Measurements from ENCODE around the gene FAR2. TPM values are rescaled to one million over a fixed set of nuclear protein-coding genes. Genes with fewer than 3 reads are reported as not detected.
A peak's percentile ranks its signal among the peaks of the same experiment; 100 is the strongest.
"Not testable (repeated sequence)": the region's sequence is repeated elsewhere in the genome, so short reads cannot be mapped to it uniquely, and the experiment has no call there.

Gene FAR2
- total RNA-seq, 1 donor from 2014 or later = 5.4 TPM

GRCh38 chr12:29138855-29139254 is 10.2 kb upstream of the FAR2 start:
- H3K27me3 Mint-ChIP-seq (ENCODE audit: insufficient read depth) = peaks cover 12% of the 10 kb centered on the region
- H3K36me3 Mint-ChIP-seq (ENCODE audit: low read depth); H3K4me1 Mint-ChIP-seq (ENCODE audit: low read depth); DNase-seq (ENCODE audit: low spot score); intact Hi-C loops (cut with micrococcal nuclease); H3K27ac Mint-ChIP-seq; H3K4me3 Mint-ChIP-seq; H3K9me3 Mint-ChIP-seq: not testable (repeated sequence)

DNA sequence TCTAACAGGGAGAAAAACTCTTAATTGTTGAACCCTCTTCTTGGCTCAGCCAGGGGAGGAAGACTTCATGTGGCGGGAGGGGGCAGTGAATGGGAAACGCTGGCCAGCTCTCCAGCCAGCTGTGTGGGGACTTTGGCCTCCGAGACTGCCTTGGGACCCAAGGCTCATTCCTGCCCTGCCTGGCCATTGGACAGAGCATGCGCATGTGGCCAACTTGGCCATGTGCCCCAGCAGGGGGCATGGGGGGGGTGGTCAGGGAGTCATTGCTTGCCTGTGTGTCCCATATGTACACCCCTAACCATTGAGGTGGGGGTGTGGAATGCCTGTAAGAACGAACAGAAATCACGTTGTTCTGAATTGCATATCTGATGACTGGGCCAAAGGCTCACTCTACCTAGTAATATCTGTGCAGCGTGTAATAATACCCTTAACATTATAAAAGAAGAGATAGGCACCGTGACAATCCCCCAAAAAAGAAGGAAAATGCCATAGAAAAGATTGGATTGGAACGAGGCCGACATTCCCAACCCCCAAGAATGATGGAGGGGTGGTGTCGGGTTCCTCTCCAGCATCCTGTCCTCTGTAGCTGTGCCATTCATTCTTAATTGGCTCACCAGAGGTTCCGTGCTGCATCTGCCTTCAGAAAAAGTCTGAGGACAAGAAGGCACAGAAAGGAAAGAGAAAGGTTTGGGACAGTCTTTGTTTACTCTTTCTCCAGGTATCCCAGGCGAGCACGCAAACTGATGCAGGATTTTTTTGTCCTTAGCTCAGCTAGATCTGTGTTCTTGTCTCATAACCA is 3.5 kb upstream of the FAR2 start:
- DNase-seq (ENCODE audit: low spot score) = no peak
- H3K27me3 Mint-ChIP-seq (ENCODE audit: insufficient read depth) = peaks cover 28% of the 10 kb centered on the region
- peaks cover 17% of the 10 kb centered on the region for H3K4me1 Mint-ChIP-seq (ENCODE audit: low read depth)
- no peaks in the 10 kb centered on the region for H3K9me3 Mint-ChIP-seq
- H3K36me3 Mint-ChIP-seq (ENCODE audit: low read depth) = no peaks in the 10 kb centered on the region
- no peak overlapping the region for H3K27ac Mint-ChIP-seq
- intact Hi-C loops (cut with micrococcal nuclease) = loop anchor here (5.0 kb wide), 1 partner anchor 237 kb away; the partner anchor contains the start of gene ERGIC2
- no peak overlapping the region for H3K4me3 Mint-ChIP-seq

GRCh38 chr12:29146196-29146595 is 2.9 kb upstream of the FAR2 start:
- Mint-ChIP-seq H3K27ac (no peak overlapping the region), H3K36me3 (ENCODE audit: low read depth) (peaks cover 2% of the 10 kb centered on the region), H3K4me1 (ENCODE audit: low read depth) (peaks cover 17% of the 10 kb centered on the region), H3K4me3 (no peak overlapping the region), H3K9me3 (no peaks in the 10 kb centered on the region), H3K27me3 (ENCODE audit: insufficient read depth) (peaks cover 32% of the 10 kb centered on the region)
- intact Hi-C loops (cut with micrococcal nuclease) = loop anchor here (5.0 kb wide), 1 partner anchor 236 kb away; the partner anchor contains the start of gene ERGIC2
- DNase-seq (ENCODE audit: low spot score) = no peak

- no peak for DNase-seq (ENCODE audit: low spot score)
- H3K4me3 Mint-ChIP-seq = peak overlapping the region; percentile 91
- no peaks in the 10 kb centered on the region for H3K9me3 Mint-ChIP-seq
- peaks cover 2% of the 10 kb centered on the region for H3K36me3 Mint-ChIP-seq (ENCODE audit: low read depth)
- H3K27ac Mint-ChIP-seq = peak overlapping the region; percentile 93
- H3K27me3 Mint-ChIP-seq (ENCODE audit: insufficient read depth) = peaks cover 31% of the 10 kb centered on the region
- peaks cover 17% of the 10 kb centered on the region for H3K4me1 Mint-ChIP-seq (ENCODE audit: low read depth)
- intact Hi-C loops (cut with micrococcal nuclease) = loop anchor here (1.0 to 5.0 kb wide), 2 partner anchors 45 to 234 kb away; partner anchors contain the start of gene ERGIC2
Observed at GRCh38 chr12:29147731-29148595, 1.1 kb upstream of the FAR2 start.

DNA sequence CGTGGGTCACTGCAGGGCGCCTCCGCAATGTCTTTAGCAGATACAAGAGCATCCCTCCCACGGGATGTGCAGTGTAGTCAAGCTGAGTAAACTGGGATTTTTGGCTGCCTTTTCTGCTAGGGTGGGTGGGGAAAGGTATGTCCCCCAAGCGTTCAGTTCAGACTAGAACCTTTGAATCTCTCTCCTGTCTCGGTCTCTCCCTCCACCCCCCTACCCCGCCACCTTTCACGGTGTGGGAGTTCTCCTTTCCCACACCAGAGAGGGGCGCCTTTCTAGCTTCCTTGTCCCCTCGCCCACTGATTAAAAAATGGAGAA is 525 bp upstream of the FAR2 start:
- H3K36me3 Mint-ChIP-seq (ENCODE audit: low read depth) = peaks cover 2% of the 10 kb centered on the region
- peak overlapping the region; percentile 91 for H3K4me3 Mint-ChIP-seq

DNA sequence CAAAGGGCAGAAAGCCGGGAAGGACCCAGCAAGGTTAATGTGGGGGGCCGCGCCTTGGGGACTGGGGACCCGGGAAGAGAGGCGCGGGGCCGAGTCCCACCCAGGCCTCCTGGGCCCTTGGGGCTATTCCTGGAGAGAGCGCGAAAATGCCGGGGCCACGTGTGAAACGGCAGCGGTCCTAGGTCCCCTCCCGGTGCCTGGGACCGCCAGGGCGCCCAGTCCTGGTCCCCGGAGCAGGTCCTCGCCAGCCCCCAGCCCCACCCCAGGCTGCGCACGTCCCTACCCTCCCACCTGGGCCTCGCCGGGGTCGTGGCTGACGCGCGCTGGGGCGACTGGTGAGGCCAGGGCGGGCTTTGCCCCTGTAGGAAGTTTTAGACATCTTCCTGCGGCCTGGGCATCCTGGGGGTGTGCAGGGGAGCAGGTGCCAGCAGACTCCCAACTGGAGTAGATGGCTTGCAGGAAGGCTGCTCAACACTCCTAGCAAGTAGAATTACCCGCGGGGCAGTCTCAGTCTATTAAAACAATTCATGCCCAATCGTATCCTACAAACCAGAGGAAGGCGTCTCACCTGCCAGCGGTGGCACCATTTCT is 708 bp downstream of the FAR2 start:
- peak overlapping the region; percentile 10 for H3K27ac Mint-ChIP-seq
- intact Hi-C loops (cut with micrococcal nuclease) = loop anchor here (5.0 kb wide), 3 partner anchors 62 to 233 kb away; partner anchors contain the start of gene ERGIC2
- H3K9me3 Mint-ChIP-seq = no peaks in the 10 kb centered on the region
- peak overlapping the region; percentile 91 for H3K4me3 Mint-ChIP-seq
- H3K4me1 Mint-ChIP-seq (ENCODE audit: low read depth) = peaks cover 17% of the 10 kb centered on the region
- H3K27me3 Mint-ChIP-seq (ENCODE audit: insufficient read depth) = peaks cover 31% of the 10 kb centered on the region
- H3K36me3 Mint-ChIP-seq (ENCODE audit: low read depth) = peaks cover 2% of the 10 kb centered on the region
- no peak for DNase-seq (ENCODE audit: low spot score)

More for the DNA sequence above, 525 bp upstream of the FAR2 start:
- Mint-ChIP-seq H3K27me3 (ENCODE audit: insufficient read depth) (peaks cover 31% of the 10 kb centered on the region), H3K4me1 (ENCODE audit: low read depth) (peaks cover 17% of the 10 kb centered on the region), H3K27ac (peak overlapping the region; percentile 93), H3K9me3 (no peaks in the 10 kb centered on the region)
- no peak for DNase-seq (ENCODE audit: low spot score)
- intact Hi-C loops (cut with micrococcal nuclease) = loop anchor here (1.0 to 5.0 kb wide), 2 partner anchors 45 to 234 kb away; partner anchors contain the start of gene ERGIC2

GRCh38 chr12:29150462-29150861 is 1.4 kb downstream of the FAR2 start:
- H3K9me3 Mint-ChIP-seq = no peaks in the 10 kb centered on the region
- peaks cover 17% of the 10 kb centered on the region for H3K4me1 Mint-ChIP-seq (ENCODE audit: low read depth)
- H3K4me3 Mint-ChIP-seq = peak overlapping the region; percentile 49
- H3K27ac Mint-ChIP-seq = no peak overlapping the region
- H3K27me3 Mint-ChIP-seq (ENCODE audit: insufficient read depth) = peaks cover 26% of the 10 kb centered on the region
- peaks cover 2% of the 10 kb centered on the region for H3K36me3 Mint-ChIP-seq (ENCODE audit: low read depth)
- intact Hi-C loops (cut with micrococcal nuclease) = loop anchor here (5.0 kb wide), 2 partner anchors 63 to 92 kb away; no protein-coding TSS in a partner anchor
- DNase-seq (ENCODE audit: low spot score) = no peak

DNA sequence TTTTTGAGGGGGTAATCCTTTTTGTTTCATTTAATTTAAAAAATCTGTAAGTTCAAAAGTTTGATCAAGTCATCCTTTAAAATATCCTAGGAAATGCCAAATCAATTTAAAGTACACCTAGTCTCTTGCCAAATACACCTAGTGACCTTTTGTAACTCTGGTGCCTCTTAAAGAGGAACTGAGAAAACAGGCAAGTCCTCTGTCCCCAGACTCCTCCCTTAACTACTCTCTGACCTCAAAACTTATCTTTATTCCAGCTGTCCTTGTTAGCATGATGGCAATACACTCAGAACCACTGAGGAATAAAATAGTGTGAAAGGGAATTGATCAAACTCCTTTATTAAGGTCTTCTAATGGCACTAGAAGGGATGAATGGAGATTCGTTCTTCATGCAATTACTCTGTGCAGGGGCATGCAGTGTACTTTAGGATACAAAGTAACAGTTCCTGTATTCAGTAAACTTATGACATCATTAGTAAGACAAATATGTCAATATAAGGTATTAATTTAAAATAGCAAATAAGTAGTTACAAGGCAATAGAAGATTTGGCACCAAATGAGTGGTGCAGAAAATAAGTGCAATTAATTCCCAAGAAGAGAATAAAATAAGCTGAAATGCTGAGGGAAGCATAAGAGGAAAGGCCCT is 3.3 kb downstream of the FAR2 start:
- Mint-ChIP-seq H3K4me3 (no peak overlapping the region), H3K27ac (no peak overlapping the region), H3K36me3 (ENCODE audit: low read depth) (peaks cover 2% of the 10 kb centered on the region), H3K9me3 (no peaks in the 10 kb centered on the region), H3K4me1 (ENCODE audit: low read depth) (peaks cover 17% of the 10 kb centered on the region), H3K27me3 (ENCODE audit: insufficient read depth) (peaks cover 14% of the 10 kb centered on the region)
- no peak for DNase-seq (ENCODE audit: low spot score)
- intact Hi-C loops (cut with micrococcal nuclease) = loop anchor here (5.0 kb wide), 2 partner anchors 65 to 90 kb away; no protein-coding TSS in a partner anchor

DNA sequence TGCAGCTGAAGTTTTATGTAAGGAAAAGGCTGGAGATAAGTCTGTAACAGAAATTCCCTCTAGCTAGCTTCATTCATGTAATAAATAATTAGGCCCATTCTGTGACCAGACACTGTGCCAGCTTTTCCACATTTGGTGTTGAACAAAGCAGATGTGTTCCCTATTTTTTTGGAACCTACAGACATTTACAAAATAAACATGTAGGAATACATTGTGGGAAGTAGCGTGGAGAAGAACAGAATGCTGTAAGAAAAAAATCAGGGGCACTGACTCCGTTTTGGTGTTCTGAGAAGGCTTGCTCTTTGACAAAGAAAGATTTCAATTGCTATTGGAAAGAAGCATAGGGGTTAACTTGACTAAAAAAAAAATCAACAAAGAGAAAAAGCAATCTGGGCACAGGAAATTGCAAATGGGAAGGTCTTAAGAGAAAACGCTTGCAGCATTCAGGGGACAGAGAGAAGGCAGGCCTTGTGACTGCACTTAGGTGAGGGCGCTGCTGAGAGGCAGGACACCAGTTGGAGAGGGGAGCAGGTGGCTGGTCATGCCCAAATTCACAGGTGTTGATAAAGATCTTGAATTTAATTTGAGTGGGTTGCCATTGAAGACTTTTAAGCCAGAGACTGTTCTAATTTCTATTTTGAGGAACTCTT is 4.0 kb downstream of the FAR2 start:
- Mint-ChIP-seq H3K9me3 (no peaks in the 10 kb centered on the region), H3K4me1 (ENCODE audit: low read depth) (peaks cover 10% of the 10 kb centered on the region), H3K4me3 (no peak overlapping the region), H3K36me3 (ENCODE audit: low read depth) (peaks cover 2% of the 10 kb centered on the region), H3K27me3 (ENCODE audit: insufficient read depth) (peaks cover 14% of the 10 kb centered on the region), H3K27ac (no peak overlapping the region)
- intact Hi-C loops (cut with micrococcal nuclease) = loop anchor here (5.0 kb wide), 2 partner anchors 66 to 89 kb away; no protein-coding TSS in a partner anchor
- no peak for DNase-seq (ENCODE audit: low spot score)

- no peak for DNase-seq (ENCODE audit: low spot score)
- no peak overlapping the region for H3K27ac Mint-ChIP-seq
- no peak overlapping the region for H3K4me3 Mint-ChIP-seq
- intact Hi-C loops (cut with micrococcal nuclease) = loop anchor here (5.0 kb wide), 1 partner anchor 83 kb away; no protein-coding TSS in a partner anchor
- H3K27me3 Mint-ChIP-seq (ENCODE audit: insufficient read depth) = peaks cover 7% of the 10 kb centered on the region
- H3K36me3 Mint-ChIP-seq (ENCODE audit: low read depth) = peaks cover 2% of the 10 kb centered on the region
- H3K4me1 Mint-ChIP-seq (ENCODE audit: low read depth) = peaks cover 6% of the 10 kb centered on the region
- H3K9me3 Mint-ChIP-seq = peaks cover 6% of the 10 kb centered on the region
Observed at GRCh38 chr12:29155079-29155478, 6.0 kb downstream of the FAR2 start.

GRCh38 chr12:29157486-29157946 is 8.4 kb downstream of the FAR2 start:
- Mint-ChIP-seq H3K9me3 (peaks cover 10% of the 10 kb centered on the region), H3K4me3 (no peak overlapping the region), H3K27ac (no peak overlapping the region), H3K36me3 (ENCODE audit: low read depth) (peaks cover 3% of the 10 kb centered on the region), H3K27me3 (ENCODE audit: insufficient read depth) (peaks cover 3% of the 10 kb centered on the region), H3K4me1 (ENCODE audit: low read depth) (peaks cover 13% of the 10 kb centered on the region)
- intact Hi-C loops (cut with micrococcal nuclease) = loop anchor here (5.0 kb wide), 1 partner anchor 85 kb away; no protein-coding TSS in a partner anchor
- DNase-seq (ENCODE audit: low spot score) = no peak
